HG03103 (cell line): ENCODE measurements around the gene MOB1A.
"Not testable (repeated sequence)": the region's sequence is repeated elsewhere in the genome, so short reads cannot be mapped to it uniquely, and the experiment has no call there.

Experiments
- ATAC-seq: cut with Tn5 transposase; IDR thresholded peaks from one replicate; pipeline ENCODE4 v1.9.1; 2021; ENCODE audit warnings: low read depth; ENCODE audit not compliant: unreplicated experiment

The MOB1A gene

GRCh38 chr2:74149570-74150319, 28.9 kb downstream of the MOB1A start:
- ATAC-seq: no peak

- no peak for ATAC-seq
These were observed 29.5 kb downstream of the MOB1A start for GRCh38 chr2:74149247-74149525.

DNA sequence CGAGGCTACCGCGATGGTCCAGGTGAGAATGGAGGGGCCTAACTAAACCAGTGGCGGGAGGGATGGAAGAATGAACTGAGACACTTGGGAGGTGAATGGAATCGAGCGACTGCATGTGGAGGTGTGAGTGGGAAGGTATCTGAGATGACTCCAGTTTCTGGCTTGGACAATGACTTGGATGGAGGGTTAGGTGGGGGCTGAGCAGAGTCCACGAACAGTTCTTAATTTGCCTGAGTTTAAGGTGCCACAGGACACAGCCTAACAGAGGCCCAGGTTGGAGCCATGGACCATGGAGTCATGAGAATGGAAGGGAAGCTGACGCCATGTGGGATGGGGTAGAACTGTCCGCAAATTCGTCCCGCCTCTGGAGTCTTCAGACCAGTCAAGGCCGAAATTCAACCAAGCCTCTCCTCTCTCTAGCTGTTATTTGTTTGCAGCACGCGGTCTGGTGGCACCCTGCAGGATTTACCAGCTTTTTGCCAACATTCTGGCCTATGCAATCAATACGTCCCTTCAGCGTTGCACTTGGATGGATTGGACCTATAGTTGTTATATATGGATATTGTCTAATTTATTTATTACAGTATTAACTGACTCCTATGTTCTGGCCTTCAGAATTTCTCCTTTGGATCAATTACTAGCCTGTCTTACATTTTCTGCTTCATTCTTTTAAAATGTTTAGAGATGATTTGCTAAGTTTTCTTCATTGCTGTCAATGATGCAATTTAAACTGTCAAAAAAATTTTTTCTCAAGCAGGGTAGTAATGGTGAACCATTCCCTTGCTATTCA, 30.0 kb downstream of the MOB1A start:
- ATAC-seq: no peak

GRCh38 chr2:74147727-74148456, 30.8 kb downstream of the MOB1A start, which contains the start of gene BOLA3:
Gene BOLA3 (minus strand): TSS chr2:74147912. CDS start chr2:74147874, 38 bp downstream.
- ATAC-seq: peak; percentile 84

- ATAC-seq: peak; percentile 22
These were observed 31.6 kb downstream of the MOB1A start for GRCh38 chr2:74146929-74147726.

DNA sequence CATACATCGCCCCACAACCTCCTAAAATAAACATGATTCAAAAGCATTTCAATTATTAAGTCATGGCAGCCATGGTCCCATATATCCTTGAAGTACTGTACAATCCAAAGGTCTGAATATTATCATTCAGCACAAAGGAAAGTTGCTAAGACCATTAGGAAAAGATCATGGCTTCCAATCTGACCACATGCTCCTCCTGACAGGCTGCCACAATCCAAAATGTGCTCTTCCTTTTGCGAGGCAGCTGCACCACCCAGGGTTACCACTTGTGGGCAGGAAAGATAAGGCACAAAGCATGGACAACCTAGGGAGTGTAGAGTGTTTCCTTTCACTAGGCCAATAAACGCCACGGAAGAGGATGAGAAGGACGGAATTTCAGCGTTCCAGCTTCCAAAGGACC, 36.3 kb downstream of the MOB1A start:
- no peak for ATAC-seq

DNA sequence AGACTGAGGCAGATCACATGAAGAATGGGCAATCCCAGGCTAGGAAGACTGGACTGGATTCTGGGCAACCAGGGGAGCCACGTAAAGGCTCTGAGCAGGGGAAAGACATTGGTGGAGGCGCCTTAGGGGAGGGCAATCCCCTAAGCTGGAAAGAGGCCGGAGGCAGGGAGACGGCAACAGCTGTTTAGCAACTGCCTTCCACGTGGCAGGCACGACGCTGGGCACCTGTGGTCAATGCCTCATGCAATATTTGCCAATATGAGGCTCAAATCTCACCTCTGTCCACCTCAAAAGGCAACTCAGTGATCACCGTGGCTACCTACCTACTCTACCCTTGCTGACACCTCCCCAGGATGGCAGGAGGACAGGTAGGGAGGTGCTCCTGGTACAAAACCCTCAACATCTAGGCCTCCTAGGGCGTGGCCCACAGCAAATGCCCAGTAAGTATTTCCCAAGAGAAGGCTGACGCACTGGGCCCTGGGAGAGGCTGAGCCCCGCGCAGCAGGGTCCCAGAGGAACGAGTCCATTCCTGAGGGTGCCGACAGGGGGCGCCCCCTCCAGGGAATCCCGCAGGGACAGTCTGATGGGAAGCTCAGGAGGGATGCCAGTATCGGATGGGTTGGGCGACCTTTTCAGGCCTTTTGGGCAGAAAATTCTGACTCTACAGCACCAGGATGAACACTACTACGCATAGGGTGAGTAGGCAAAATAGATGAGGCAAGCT, 39.9 kb downstream of the MOB1A start:
- ATAC-seq: no peak

GRCh38 chr2:74137651-74138599, 40.8 kb downstream of the MOB1A start:
- no peak for ATAC-seq

GRCh38 chr2:74131901-74132300, 46.8 kb downstream of the MOB1A start:
- ATAC-seq: no peak

GRCh38 chr2:74130211-74130995, 48.3 kb downstream of the MOB1A start:
- no peak for ATAC-seq

- no peak for ATAC-seq
These were observed 50.5 kb downstream of the MOB1A start for GRCh38 chr2:74128206-74128605.

GRCh38 chr2:74123955-74124354, 54.7 kb downstream of the MOB1A start:
- ATAC-seq: not testable (repeated sequence)

DNA sequence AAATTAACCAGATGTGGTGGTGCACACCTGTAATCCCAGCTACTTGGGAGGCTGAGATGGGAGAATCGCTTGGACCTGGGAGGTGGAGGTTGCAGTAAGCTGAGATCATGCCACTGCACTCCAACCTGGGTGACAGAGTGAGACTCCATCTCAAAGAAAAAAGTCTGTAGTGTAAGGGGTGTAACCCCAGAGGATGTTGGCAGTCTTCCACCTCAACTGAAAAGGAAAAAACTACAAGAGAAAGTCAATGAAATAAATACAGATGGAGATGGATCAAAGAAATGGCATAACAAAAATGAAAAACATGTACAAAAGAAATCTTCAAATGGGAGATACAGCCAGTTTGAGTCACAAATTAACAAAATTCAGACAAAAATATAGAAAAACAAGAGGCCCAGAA, 56.8 kb downstream of the MOB1A start:
- ATAC-seq: not testable (repeated sequence)

- peak; percentile 93 for ATAC-seq
These were observed 58.5 kb downstream of the MOB1A start for GRCh38 chr2:74119912-74120825.

GRCh38 chr2:74119339-74119738, 59.3 kb downstream of the MOB1A start:
- ATAC-seq: no peak

DNA sequence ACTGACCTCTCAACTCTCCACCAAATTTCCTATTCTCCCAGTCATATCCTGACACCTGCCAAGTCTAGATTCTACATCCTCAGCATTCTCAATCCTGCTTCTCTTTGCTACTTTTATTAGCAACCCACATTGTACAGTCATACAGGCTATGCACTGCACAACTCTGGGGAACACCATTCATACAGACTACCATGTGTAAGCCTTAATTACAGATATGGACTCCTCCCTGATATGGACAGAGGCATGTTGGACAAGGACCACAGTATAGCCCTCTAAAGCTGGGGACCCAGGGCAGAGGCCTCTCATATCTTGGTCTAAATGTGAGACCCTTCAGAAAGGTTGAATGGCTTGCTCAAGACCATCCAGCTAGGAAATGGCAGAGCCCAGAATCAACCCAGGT, 67.3 kb downstream of the MOB1A start:
- no peak for ATAC-seq

DNA sequence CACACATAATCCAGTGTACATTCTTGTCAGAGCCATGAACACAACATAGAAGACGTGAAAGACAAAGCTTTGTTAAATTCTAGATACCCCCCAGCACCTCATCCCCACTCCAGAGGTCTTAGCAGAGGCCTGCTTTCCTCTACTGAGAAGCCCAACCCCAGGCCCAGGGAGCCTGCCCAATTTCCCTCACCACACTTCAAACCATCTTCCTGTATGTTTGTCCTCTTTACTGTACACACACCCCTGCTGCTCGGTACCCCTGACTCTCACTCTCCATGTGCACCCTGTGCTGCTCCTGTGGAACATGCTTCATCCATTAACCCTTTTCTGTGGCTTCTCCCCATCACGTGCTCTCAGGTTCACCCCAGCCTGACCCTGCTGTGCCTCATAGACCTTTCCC, 68.1 kb downstream of the MOB1A start:
- no peak for ATAC-seq
